GM13976 (cell line): ENCODE results near the gene ARID1A.

Source experiments
- DNase-seq: peaks from one replicate; pipeline ENCODE4 v3.0.0; 2012; ENCODE audit warnings: low spot score
- CTCF ChIP-seq: IDR thresholded peaks from 2 replicates; pipeline ENCODE4 v1.5.1; 2012; ENCODE audit warnings: borderline replicate concordance, mild to moderate bottlenecking; ENCODE audit not compliant: insufficient read depth; ENCODE audit errors: extremely low read depth, missing control alignments, control extremely low read depth
- in situ Hi-C: fragments of 300-500 bp; cut with MboI; formaldehyde crosslinking; loops from one replicate; pipeline ENCODE4 v1.12.0; 2022; ENCODE audit warnings: low sequenced_read_pairs, mixed read lengths, inconsistent platforms; ENCODE audit not compliant: unreplicated experiment

The ARID1A gene

DNA sequence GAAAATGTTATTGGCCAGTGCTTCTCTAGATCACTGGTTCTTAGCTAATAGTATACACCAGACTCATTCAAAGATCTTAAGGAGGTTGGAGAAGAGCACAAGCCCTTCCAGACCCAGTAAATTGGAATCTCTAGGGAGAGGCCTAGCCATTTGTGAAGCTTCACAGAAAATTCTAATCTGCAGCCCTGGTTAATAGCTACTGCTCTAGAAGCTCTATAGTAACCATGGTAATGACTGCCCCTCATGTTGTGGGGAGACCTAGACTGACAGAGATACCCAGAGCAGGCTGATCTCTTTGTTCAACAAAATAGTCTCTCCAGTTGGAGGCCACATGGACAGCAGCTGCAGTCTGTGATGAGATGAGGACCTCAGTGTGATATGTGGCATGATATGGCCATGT lies 31.7 kb downstream of the ARID1A start:
- no peak for DNase-seq
- no peak for TF ChIP-seq CTCF
- in situ Hi-C loops = no loop called here

- in situ Hi-C loops = no loop called here
- TF ChIP-seq CTCF = no peak
- DNase-seq = no peak
Measured at GRCh38 chr1:26728645-26729044, 32.8 kb downstream of the ARID1A start.

GRCh38 chr1:26729633-26730032 lies 33.8 kb downstream of the ARID1A start:
- no peak for DNase-seq
- no peak for TF ChIP-seq CTCF
- in situ Hi-C loops = no loop called here

DNA sequence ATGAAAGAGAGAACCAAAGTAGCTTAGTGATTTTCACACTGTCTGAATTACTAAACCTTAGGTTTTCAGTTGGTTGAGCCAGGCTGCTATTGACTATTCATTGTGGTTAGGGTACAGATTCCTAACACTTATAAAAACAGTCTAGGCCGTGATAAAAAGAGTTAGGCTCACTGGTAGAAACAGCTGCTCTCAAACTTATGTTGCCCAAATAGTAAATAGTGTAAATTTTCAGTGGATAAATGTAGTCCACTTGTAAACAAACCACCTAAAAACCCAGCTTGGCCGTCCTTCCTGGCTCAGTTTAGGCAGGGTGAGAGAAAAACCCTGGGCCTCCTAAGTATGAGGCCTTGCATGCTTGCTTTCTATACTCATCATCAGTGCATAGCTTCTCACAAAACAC lies 34.9 kb downstream of the ARID1A start:
- no peak for TF ChIP-seq CTCF
- in situ Hi-C loops = no loop called here
- DNase-seq = no peak

DNA sequence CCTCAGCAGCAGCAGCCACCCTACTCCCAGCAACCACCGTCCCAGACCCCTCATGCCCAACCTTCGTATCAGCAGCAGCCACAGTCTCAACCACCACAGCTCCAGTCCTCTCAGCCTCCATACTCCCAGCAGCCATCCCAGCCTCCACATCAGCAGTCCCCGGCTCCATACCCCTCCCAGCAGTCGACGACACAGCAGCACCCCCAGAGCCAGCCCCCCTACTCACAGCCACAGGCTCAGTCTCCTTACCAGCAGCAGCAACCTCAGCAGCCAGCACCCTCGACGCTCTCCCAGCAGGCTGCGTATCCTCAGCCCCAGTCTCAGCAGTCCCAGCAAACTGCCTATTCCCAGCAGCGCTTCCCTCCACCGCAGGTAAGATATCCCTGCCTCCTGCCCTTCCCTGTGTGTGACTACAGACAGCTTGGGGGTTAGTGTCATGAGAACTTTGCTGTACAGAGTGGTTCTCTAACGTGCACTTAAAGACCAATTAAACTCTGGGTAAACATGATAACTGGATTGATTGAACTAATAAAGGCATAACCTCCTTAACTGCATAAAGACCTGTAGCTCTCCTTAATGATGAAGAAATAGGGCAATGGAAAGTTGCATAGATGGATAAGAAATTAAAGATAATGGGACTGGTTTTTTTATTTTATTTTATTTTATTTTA lies 35.6 kb downstream of the ARID1A start:
- DNase-seq = no peak
- no peak for TF ChIP-seq CTCF
- in situ Hi-C loops = no loop called here

DNA sequence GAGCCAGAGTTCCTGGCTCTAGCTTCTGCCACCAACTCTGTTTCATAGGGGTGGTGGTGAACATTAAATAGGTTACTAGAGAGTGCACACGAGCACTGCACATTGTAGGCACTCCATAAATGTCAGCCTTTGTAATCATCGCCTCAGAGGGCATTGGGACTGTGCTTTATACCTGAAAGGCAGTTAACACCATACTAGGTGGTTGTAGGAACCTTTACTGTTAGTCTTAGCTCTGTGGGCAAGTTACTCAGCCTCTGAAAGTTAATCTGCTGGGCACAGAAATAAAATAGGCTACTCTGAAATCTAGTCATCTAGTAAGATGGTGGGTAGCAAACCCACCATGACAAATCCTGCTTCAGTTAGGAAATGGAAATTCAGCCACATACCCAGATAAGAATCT lies 37.6 kb downstream of the ARID1A start:
- no peak for TF ChIP-seq CTCF
- in situ Hi-C loops = no loop called here
- no peak for DNase-seq
